Neural progenitor cell (in vitro differentiated cells): ENCODE data around the gene RSF1.

Source experiments
- CTCF ChIP-seq: fragments of 200-600 bp; sonication (generic); IDR thresholded peaks from 2 replicates; pipeline ENCODE4 v1.5.1; 2017; ENCODE audit warnings: antibody characterized with exemption, mild to moderate bottlenecking
- EZH2 ChIP-seq: fragments of 200-600 bp; sonication (generic); IDR thresholded peaks from 2 replicates; pipeline ENCODE4 v1.6.1; 2017; ENCODE audit warnings: antibody characterized with exemption, mild to moderate bottlenecking, moderate library complexity

- no peak for TF ChIP-seq CTCF
- no peak for TF ChIP-seq EZH2
These were observed 48.2 kb upstream of the RSF1 start for GRCh38 chr11:77868744-77869143.
